HG03521 (cell line): Measurements from ENCODE around the gene TVP23A.
A peak's percentile ranks its signal among the peaks of the same experiment; 100 is the strongest.
"Not testable (repeated sequence)": the region's sequence is repeated elsewhere in the genome, so short reads cannot be mapped to it uniquely, and the experiment has no call there.

ENCODE experiments used
- ATAC-seq: cut with Tn5 transposase; IDR thresholded peaks from one replicate; pipeline ENCODE4 v1.9.1; 2021; ENCODE audit warnings: mild to moderate bottlenecking, moderate library complexity; ENCODE audit not compliant: unreplicated experiment

Gene TVP23A

DNA sequence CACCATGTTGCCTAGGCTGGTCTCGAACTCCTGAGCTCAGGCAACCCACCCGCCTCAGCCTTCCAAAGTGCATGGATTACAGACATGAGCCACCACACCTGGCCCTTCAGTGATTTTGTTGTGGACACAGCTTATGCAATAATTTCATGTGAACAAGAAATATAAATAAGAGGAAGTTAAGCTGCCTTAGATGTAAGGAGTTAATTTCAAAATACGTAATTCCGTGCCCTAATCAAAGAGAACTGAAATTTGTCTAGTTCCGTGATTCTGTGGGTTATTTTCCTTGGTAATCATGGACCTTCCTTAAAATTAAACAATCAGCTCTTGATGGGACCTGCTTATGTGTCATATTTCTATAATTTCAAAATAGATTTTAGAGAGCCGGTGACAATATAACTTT is 11.9 kb downstream of the TVP23A start:
- no peak for ATAC-seq

DNA sequence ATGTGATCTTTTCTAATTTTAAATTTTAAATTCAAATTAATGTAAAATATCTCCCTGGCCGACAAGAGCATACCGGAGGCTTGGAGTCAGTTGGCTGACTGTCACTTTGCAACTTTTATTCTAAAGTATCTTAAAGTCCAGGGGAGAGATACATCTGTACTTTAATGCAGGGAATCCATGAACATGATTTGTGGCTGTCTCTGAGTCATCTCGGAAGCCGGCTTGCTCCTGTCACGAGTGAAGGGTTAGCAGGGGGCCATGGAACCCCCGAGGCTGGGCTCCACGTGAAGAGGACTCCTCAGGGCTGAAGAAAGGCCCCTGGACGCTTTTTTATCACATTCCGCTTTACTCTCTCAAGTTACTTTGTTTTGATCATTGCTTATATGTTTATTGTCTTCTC is 13.3 kb downstream of the TVP23A start:
- ATAC-seq, result no peak

DNA sequence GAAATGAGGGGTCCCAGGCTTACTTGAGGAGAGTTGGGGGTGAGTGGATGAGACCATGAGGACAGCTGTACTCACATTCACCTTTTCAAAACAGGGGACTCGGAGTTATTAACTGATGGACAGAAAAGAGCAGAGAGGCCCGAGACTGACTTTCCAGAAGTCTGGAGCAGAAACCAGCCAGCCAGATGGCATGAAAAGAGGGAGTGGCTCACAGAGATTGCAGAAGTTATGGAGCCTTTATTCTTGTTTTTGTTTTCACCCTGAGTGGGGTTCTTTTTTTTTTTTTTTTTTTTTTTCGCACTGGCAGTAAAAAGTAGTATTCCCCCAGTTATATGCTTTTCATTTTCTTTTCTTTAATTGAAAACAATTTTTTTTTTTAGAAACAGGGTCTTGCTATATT is 18.9 kb downstream of the TVP23A start:
- ATAC-seq, result no peak

DNA sequence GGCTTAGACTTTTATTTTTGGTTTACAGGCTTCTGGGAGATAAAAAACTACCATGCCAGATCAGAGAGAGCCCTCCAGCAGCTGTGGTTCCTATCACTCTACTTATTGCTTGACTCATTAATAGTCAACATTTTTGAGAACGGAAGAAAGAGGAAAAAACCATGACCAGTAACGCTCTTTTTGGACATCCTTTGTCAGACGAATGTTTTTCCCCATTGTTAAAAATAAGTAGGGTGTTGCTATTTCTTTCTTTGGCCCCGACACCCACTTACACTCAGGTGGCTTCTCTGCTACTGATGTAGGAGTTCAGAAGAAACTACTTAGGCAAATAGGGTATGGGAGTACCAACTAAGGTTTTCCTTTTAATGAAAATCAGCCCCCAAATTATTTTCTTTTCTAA is 27.5 kb downstream of the TVP23A start:
- no peak for ATAC-seq

DNA sequence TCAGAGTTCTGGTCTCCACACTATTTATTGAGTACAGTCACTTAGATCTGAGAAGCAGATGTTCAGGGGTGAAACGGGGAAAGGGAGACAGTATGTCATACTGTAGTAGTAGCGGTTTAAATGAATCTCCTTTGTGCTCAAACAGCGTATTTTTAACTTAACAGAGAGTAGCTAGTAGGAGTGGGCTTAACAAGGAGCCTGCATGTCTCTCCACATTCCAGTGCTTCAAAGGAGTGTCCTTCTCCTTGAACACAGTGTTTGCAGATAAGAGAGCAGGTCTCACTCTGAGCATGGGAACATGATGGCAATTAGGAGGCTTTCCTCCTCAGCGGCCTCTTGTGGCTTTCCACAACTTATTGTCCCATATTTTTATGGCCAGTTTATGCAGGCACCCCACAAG is 30.0 kb downstream of the TVP23A start:
- not testable (repeated sequence) for ATAC-seq

DNA sequence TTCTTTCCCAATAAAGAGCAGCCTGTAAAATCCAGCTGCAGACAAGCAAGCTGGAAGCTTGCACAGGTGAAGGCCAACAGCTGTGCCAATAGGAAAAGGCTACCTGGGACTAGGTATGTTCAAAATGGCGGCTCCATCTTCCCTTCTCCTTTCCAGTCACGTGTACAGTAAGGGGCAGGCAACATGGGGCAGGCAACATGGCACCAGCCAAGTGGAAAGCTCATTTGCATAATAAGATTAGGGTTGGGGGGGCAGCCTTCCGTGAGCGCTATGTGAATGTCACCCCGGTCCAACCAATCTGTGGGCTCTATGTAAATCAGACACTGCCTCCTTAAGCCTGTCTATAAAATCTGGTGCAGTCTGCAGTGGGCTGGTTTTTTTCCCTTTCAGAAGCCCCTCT is 31.3 kb downstream of the TVP23A start:
- ATAC-seq, result peak; percentile 56

DNA sequence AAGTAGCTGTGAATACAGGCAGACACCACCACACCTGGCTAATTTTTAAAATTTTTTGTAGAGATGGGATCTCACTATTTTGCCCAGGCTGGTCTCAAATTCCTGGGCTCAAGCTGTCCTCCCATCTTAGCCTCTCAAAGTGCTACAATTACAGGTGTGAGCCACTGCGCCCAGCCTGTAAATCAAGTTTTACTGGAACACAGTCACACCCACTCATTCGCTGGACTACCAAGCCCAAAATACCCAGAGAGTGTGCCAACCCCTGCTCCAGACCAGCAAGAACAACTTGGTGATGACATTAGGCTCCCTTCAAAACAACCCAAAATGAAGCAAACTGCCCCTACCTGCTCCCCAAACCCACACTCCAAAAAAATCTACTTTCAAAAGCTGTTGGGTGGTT is 36.0 kb downstream of the TVP23A start:
- no peak for ATAC-seq

DNA sequence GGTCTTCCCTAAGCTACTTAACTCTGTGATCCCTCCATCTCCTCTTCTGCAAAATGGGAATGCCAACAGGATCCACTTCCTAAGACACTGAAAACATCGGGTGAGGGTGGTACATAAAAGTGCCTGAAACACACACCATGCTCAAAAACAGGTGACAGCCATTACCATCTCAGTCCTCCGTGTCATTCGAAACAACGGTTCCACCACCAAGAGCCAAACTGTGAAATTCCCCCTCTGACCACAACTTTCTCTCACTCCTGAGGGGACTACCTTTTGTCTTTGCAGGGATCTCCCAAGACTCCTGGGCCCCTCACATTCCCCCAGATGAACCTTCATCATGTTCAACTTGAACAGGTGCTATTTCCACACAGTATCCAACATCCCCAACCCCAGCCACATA is 38.0 kb downstream of the TVP23A start:
- no peak for ATAC-seq

DNA sequence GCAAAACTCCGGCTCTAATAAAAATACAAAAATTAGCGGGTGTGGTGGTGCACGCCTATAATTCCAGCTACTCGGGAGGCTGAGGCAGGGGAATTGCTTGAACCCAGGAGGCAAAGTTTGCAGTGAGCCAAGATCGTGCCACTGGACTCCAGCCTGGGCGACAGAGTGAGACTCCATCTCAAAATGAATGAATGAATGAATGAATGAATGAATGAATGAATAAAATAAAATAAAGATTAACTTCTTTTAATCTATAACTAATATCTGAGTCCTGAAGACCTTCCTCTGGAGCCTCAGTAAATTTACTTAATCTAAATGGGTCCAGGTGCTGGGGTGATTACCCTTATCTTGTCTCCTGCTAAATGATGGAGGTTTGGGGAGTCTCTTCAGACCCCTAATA is 38.7 kb downstream of the TVP23A start:
- not testable (repeated sequence) for ATAC-seq

DNA sequence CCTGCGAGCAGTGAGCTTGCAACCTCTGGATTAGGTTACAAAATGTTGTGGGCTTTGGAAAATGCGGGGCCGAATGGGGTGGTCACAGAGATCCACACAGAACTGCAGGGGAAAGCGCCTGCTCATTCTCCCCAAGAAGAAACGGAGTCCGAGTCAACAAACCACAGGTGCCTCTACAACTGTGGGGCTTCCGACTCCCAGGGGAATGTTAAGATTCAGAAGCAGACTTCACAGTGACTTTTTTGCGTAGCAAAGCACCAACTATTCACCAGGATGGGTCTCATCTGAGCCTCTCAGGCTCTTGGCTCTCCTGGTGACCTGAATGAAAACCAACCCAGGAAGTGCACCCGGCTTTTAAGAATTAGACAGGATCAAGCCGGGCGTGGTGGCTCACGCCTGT is 41.2 kb downstream of the TVP23A start:
- no peak for ATAC-seq

DNA sequence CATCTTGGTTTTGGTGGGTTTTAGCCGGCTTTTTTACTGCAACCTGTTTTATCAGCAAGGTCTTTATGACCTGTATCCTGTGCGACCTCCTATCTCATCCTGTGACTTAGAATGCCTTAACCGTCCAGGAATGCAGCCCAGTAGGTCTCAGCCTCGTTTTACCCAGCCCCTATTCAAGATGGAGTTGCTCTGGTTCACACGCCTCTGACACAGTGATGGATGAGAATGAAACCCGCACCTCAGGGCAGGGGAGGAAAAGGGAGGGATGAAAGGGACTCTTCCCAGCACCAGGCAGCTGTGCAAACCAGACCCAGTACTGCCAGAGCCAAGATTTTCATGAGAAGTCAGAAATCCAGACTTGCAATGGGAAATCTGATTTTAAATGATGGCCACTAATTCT is 41.7 kb downstream of the TVP23A start:
- ATAC-seq, result not testable (repeated sequence)

DNA sequence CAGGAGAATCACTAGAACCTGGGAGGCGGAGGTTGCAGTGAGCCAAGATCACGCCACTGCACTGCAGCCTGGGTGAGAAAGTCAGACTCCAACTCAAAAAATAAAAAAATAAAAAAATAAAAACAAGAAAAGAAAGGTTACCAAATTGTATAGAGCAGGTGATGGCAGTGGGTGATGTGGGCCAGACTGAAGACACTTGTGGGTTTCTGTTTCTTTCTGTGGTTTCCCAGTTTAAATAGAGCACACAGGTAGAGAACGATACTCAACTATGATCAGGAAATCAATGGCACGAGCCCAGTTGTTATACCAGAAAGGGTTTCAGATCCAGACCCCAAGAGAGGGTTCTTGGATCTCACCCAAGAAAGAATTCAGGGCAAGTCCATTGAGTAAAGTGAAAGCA is 42.3 kb downstream of the TVP23A start:
- peak; percentile 86 for ATAC-seq

DNA sequence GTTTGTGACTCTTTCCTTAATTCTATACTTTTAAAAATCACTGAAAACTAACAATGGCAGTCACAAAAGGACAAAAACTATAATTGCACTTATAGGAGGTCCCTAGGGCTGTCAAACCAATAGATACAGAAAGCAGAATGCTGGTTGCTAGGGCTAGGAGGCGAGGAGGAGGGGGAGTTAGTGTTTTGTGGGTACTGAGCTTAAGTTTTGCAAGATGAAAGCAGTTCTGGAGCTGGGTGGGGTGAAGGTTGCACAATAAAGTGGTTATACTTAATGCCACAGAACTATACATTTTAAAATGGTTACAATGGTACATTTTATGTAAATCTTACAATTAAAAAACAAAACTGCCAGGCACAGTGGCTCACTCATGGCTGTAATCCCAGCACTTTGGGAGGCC is 47.7 kb downstream of the TVP23A start:
- ATAC-seq, result no peak

DNA sequence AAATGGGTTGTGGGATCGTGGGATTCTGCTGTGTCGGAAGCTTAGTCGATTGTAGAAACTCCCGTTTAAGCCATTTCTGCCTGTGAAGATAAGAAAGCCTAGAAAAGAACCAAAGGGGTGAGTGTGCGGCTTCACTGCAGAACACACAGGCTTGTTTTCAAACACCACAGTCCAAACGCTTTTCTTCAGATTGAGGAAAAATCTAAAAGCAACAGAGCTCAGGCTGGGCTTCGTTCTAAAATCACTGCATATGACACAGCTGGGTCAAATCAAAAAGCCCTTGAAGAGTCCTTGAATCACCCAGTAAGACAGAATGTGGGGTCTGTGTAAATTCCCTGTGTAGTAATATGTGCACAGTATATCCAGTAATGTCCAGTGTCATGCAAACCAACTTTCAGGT is 49.2 kb downstream of the TVP23A start:
- no peak for ATAC-seq

DNA sequence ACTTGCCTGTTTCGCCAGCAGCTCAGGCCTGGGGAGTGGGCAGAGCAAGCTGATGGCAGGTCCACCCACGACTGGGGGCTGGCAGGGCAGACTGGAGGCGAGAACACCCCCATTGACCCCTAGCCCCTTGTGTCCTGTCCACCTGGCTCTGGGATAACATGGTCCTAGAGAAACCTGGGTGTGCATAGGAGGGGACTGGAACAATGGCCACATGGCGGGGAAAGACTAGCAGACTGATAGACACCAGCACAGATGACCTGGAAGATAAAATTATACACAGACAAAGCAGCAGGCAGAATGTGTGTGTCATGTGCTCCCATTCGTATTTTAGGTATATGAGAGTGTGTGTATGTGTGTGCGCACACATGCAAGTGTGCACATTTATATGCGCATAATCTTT is 51.5 kb downstream of the TVP23A start:
- no peak for ATAC-seq

DNA sequence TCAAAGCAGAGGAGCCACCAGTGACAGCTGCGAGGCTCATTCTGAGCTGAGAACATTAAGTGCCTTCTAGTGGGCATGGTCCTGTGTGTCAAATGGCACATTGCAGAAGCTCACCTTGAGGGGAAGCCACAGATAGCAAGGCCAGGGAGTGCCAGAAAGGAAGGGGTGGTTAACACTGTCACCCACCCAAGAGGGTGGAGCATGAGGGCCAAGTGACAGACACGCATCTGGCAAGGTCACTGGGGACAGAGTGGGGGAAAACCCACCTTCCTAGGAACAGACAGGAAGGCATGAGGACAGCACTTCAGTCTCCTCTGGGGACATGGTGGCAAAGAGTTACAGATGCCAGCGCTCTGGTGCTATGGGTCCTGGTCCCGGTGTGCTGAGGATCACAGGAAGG is 52.8 kb downstream of the TVP23A start:
- ATAC-seq, result no peak

DNA sequence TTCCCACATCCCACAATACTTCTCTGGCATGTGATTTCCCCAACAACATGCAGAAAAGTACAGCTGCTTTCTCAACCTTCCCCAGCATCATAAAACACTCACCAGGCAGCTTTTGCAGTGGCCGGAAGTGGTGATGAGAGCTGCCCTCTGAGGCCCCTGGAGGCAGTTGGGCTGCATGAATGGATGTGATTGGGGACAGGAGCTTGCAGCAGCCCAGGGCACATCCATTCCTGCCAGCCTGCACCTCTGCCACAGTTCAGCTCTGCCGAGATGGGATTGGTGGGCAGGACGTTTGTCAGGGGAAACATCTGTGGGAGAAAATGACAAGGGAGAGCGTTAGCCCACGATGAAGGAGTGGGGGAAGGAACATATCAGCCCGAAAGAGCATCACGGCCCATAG is 55.1 kb downstream of the TVP23A start:
- ATAC-seq, result no peak

DNA sequence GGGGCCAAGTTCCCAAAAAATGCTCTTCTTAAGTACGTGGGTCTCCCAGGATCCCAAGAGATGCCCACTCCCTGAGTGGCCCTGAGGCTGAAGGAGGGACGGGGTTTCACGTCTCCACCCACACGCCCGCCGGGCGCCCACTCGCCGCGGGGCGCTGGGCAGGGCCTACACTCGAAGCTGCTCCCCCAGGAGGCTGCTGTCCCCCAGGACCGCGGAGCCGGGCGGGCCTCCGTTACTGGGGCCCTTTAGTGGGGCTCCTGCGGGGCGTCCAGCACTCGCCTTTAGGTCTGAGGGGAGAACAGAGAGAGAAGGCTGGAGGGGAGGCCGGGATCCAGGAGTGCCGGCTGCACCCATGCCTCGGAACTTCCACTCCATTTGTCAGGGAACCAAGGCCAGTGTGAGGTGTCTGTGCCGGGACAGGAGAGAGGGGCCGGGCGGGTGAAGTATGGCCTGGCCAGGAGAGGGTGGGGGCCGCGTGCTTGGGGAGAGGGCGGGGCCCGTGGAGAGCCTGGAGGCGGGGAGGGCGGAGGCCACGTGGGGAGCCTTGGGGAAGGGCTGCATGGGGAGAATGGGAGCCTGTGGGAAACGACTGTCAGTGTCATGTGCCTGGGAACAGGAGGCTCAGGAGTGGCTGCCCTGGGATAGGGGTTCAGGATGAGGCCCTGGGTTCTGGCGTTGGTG is 56.1 kb downstream of the TVP23A start:
- no peak for ATAC-seq

DNA sequence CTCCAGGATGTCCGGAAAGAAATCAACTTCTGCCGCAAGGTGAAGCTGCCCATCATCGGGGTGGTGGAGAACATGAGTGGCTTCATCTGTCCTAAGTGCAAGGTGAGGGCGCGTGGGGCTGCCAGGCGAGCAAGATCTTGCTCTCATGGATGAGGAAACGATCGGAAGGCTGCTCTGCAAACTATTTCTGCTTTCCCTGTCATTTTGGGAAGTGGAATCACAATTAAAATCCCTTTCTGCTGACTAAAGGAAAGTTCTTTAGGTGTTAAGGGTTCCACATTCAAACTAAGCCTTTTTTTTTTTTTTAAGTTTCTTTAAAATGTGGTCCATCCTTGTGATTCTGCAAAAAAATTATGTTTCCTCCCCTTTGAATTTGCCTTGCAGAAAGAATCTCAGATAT is 57.2 kb downstream of the TVP23A start:
- no peak for ATAC-seq

DNA sequence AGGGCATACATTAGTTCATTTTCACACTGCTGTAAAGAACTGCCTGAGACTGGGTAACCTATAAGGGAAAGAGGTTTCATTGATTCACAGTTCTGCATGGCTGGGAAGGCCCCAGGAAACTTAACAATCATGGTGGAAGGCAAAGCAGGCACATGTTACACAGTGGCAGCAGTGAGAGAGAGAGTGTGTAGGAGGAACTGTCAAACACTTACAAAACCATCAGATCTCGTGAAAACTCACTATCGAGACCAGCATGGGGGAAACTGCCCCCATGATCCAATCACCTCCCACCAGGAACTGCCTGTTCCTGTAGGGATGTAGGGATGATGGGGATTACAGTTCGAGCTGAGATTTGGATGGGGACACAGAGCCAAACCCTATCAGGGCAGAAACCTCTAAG is 57.7 kb downstream of the TVP23A start:
- ATAC-seq, result no peak

DNA sequence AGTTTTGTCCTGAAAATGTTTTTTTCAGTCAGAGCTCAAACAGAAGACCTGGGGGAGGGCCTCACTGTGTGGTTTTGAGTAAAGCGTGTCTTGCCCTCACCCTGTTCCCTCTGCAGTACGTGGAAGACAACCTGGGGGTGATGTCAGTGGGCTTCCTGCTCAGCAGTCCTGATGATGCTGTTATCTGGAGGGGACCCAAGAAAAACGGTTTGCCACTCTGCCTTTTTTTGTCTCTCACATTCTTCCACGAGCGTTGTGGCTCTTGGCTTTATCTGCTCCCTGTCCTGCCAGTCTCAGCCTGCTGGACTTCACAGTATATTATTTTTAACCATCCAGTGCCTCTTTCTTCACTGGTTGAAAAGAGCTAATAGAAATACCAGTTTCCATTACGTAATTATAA is 62.0 kb downstream of the TVP23A start:
- no peak for ATAC-seq

DNA sequence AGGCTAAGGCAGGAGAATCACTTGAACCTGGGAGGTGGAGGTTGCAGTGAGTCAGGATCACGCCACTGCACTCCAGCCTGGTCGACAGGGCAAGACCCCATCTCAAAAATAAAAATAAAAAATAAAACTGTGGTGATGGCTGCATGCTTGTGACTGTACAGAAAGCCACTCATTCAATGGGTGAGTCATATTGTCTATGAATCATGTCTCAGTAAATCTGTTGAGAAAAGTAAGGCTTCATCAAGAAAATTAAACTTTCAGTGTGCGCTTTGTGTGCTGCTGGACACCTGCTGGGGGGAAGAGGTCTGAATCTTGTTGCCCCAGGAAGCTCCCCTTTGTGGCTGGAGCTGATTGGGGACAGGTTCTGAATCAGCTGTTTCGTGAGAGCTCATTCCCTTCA is 63.7 kb downstream of the TVP23A start:
- no peak for ATAC-seq

DNA sequence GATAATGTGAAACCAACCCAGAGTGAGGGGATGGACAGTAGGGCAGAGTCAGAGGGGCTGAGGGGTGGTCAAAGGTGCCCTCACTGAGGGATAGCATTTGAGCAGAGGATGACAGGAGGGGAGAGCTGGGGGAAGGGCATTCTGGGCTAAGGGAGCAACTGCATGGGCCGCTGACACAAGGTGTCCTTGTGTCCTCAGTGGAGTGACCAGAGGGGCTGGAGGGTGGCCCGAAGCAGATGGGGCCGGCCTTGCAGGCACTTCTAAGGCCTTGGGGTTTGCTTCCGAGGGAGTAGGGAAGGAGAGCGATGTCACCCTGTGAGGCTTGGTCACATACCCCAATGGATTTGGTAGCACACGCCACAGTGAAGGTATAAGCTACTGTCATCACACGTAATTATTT is 64.9 kb downstream of the TVP23A start:
- no peak for ATAC-seq
